ENCODE results near the gene GRID1. TPM values are rescaled to one million over a fixed set of nuclear protein-coding genes. Genes with fewer than 3 reads are reported as not detected.

The GRID1 gene
- total RNA-seq, 1 experiment from 2014 or later, result not detected

DNA sequence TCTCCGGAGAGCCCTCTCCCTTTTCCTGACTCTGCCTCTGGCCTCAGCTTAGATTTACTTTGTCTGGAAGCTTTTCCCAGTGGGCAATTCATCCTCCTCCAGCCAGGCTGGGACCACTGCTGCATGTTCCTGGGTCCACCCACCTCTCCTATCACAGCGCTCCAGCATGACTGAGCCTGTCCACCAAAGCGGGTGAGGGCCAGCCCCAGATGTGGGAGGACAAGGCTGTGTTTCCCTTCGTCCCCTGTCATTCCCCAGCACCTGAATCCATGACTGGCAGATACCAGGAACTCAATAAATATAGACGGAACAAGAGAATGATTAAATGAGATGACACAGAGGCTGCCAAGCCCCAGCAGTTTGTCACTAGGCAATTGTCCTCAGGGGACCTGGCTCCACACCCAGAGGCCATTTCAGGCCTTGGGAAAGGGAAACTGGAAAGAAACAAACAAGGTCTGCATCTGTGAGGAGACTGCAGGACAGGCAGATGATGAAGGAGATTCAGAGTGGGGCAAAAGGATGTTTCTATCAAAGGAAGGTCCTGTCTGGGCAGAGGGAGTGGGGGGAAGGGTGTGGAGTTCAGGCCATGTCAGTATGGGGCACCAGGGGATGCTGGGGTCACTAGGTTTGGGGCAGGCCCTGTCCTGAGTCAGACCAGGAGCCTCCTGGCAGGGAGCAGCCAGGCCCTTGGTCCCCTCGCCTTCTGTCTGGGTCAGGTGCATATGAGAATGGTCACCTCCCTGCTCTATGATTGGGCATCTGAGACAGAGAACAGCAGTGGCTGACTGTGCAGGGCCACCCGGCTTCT is 576.4 kb downstream of the GRID1 start:
- Histone ChIP-seq H3K27ac (ENCODE audit: low read length) (no peak overlapping the region), H3K79me2 (ENCODE audit: low read length) (no peaks in the 10 kb centered on the region), H3K4me3 (ENCODE audit: low read length) (no peak overlapping the region), H3K9ac (ENCODE audit: low read length) (no peak overlapping the region), H3K4me2 (ENCODE audit: low read length) (no peak overlapping the region), H3K36me3 (ENCODE audit: low read depth, low read length) (no peaks in the 10 kb centered on the region), H3K4me1 (ENCODE audit: insufficient read depth, low read length) (no peaks in the 10 kb centered on the region), H3K27me3 (ENCODE audit: low read length) (no peaks in the 10 kb centered on the region), H3K9me3 (ENCODE audit: low read length) (no peaks in the 10 kb centered on the region), H3F3A (ENCODE audit: low read length, unreplicated experiment) (no peaks in the 10 kb centered on the region), H2AFZ (ENCODE audit: low read length) (no peak overlapping the region), H3K9me2 (replicated peaks; ENCODE audit: low read length) (no peaks in the 10 kb centered on the region), H4K20me1 (ENCODE audit: low read length) (no peaks in the 10 kb centered on the region)
- no peak for DNase-seq
- intact Hi-C loops (cut with micrococcal nuclease), result no loop called here
- POLR2A ChIA-PET (ENCODE audit: unreplicated experiment), result no interaction called here
- CTCF ChIA-PET, result no interaction called here
- ATAC-seq, result no peak
- TF ChIP-seq EZH2 (IDR thresholded peaks at IDR 0.05; ENCODE audit: low read length, unreplicated experiment) (no peak), EZH2phosphoT487 (IDR thresholded peaks at IDR 0.05; ENCODE audit: borderline replicate concordance, low read length) (no peak)
- TF ChIP-seq, protein P1, sequence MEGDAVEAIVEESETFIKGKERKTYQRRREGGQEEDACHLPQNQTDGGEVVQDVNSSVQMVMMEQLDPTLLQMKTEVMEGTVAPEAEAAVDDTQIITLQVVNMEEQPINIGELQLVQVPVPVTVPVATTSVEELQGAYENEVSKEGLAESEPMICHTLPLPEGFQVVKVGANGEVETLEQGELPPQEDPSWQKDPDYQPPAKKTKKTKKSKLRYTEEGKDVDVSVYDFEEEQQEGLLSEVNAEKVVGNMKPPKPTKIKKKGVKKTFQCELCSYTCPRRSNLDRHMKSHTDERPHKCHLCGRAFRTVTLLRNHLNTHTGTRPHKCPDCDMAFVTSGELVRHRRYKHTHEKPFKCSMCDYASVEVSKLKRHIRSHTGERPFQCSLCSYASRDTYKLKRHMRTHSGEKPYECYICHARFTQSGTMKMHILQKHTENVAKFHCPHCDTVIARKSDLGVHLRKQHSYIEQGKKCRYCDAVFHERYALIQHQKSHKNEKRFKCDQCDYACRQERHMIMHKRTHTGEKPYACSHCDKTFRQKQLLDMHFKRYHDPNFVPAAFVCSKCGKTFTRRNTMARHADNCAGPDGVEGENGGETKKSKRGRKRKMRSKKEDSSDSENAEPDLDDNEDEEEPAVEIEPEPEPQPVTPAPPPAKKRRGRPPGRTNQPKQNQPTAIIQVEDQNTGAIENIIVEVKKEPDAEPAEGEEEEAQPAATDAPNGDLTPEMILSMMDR (conservative IDR thresholded peaks at IDR 0.05; ENCODE audit: low read depth, low read length), result no peak
- no TSS peak for BruUV-seq (replicated peaks)

DNA sequence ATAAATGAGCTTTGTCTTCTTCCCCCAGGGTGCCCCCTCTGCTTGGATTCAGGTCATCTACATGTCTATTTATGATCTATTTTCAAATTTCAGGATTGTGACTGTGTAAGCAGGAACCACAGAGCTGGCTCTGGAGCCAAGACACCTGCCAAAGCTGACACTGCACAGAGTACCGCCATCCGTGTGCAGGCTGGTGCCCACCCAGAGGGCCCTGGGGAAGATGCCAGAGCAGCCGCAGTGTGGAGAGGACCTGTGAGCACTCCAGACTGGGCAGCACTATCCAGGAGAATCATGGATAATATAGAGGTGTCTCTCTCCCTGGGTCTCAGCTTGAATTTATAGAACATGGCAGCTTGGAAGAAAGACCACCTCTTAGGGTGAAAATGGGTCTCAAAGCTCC is 577.5 kb downstream of the GRID1 start:
- H3K79me2 ChIP-seq (ENCODE audit: low read length), result no peaks in the 10 kb centered on the region
- H3K4me2 ChIP-seq (ENCODE audit: low read length), result no peak overlapping the region
- no peak overlapping the region for H2AFZ ChIP-seq (ENCODE audit: low read length)
- DNase-seq (no peak), ATAC-seq (no peak)
- H3K9me2 ChIP-seq (replicated peaks; ENCODE audit: low read length), result no peaks in the 10 kb centered on the region
- no peaks in the 10 kb centered on the region for H3K4me1 ChIP-seq (ENCODE audit: insufficient read depth, low read length)
- POLR2A ChIA-PET (ENCODE audit: unreplicated experiment), result no interaction called here
- TF ChIP-seq, protein P1 (conservative IDR thresholded peaks at IDR 0.05; ENCODE audit: low read depth, low read length), result no peak
- no peak for TF ChIP-seq EZH2phosphoT487 (IDR thresholded peaks at IDR 0.05; ENCODE audit: borderline replicate concordance, low read length)
- no peak for TF ChIP-seq EZH2 (IDR thresholded peaks at IDR 0.05; ENCODE audit: low read length, unreplicated experiment)
- H4K20me1 ChIP-seq (ENCODE audit: low read length), result no peaks in the 10 kb centered on the region
- H3K27ac ChIP-seq (ENCODE audit: low read length), result no peak overlapping the region
- no TSS peak for BruUV-seq (replicated peaks)
- H3K27me3 ChIP-seq (ENCODE audit: low read length), result no peaks in the 10 kb centered on the region
- no peak overlapping the region for H3K9ac ChIP-seq (ENCODE audit: low read length)
- H3K4me3 ChIP-seq (ENCODE audit: low read length), result no peak overlapping the region
- H3K36me3 ChIP-seq (ENCODE audit: low read depth, low read length), result no peaks in the 10 kb centered on the region
- CTCF ChIA-PET, result no interaction called here
- no peaks in the 10 kb centered on the region for H3F3A ChIP-seq (ENCODE audit: low read length, unreplicated experiment)
- intact Hi-C loops (cut with micrococcal nuclease), result no loop called here
- no peaks in the 10 kb centered on the region for H3K9me3 ChIP-seq (ENCODE audit: low read length)

DNA sequence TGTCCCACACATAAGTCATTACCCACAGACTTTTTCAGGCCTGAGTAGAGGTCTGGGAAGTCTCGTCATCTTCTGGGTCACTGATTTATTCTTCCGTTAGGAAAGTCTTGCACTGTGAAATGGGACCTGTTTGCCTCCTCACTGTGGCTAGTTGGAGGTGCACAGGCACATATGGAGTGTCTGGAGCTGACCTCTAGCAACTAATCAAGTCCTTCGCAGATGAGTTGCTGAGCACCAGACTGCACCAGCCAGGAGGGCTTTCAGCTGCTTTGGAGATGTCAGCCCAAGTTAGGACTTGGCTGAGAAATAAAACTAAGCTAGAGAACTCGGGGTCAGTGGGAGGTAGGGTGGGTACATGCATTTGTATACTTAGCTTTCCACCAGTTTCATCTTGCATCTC is 578.0 kb downstream of the GRID1 start:
- Histone ChIP-seq H3K36me3 (ENCODE audit: low read depth, low read length) (no peaks in the 10 kb centered on the region), H3F3A (ENCODE audit: low read length, unreplicated experiment) (no peaks in the 10 kb centered on the region), H3K27me3 (ENCODE audit: low read length) (no peaks in the 10 kb centered on the region), H3K27ac (ENCODE audit: low read length) (no peak overlapping the region), H3K4me3 (ENCODE audit: low read length) (no peak overlapping the region), H3K9ac (ENCODE audit: low read length) (no peak overlapping the region), H3K9me3 (ENCODE audit: low read length) (no peaks in the 10 kb centered on the region), H3K4me2 (ENCODE audit: low read length) (no peak overlapping the region), H2AFZ (ENCODE audit: low read length) (no peak overlapping the region), H4K20me1 (ENCODE audit: low read length) (no peaks in the 10 kb centered on the region), H3K79me2 (ENCODE audit: low read length) (no peaks in the 10 kb centered on the region), H3K4me1 (ENCODE audit: insufficient read depth, low read length) (no peaks in the 10 kb centered on the region), H3K9me2 (replicated peaks; ENCODE audit: low read length) (no peaks in the 10 kb centered on the region)
- TF ChIP-seq EZH2phosphoT487 (IDR thresholded peaks at IDR 0.05; ENCODE audit: borderline replicate concordance, low read length) (no peak), EZH2 (IDR thresholded peaks at IDR 0.05; ENCODE audit: low read length, unreplicated experiment) (no peak)
- TF ChIP-seq, protein P1 (conservative IDR thresholded peaks at IDR 0.05; ENCODE audit: low read depth, low read length), result no peak
- intact Hi-C loops (cut with micrococcal nuclease), result no loop called here
- POLR2A ChIA-PET (ENCODE audit: unreplicated experiment), result no interaction called here
- DNase-seq (no peak), ATAC-seq (no peak)
- no TSS peak for BruUV-seq (replicated peaks)
- CTCF ChIA-PET, result no interaction called here

All from PC-3 (cell line).